ENCODE data around the gene DRC3. TPM values are rescaled to one million over a fixed set of nuclear protein-coding genes. Genes with fewer than 3 reads are reported as not detected.

DRC3 gene
- total RNA-seq, 6 experiments from 2014 or later, result 0.25 to 0.98 (median 0.72) TPM

- no peak for TF ChIP-seq POLR2A (IDR thresholded peaks at IDR 0.05)
- TF ChIP-seq CTCF (IDR thresholded peaks at IDR 0.05), result no peak
- WGBS (ENCODE audit: insufficient coverage, low coverage, low lambda C conversion rate, missing lambda C conversion rate), result 88% methylated on average over 6 of the region's 9 CpGs
- ATAC-seq, result no peak
- H3K27ac ChIP-seq, result no peak overlapping the region
- no peak overlapping the region for H3K4me3 ChIP-seq
- H3K27me3 ChIP-seq, result no peaks in the 10 kb centered on the region
- no peak for DNase-seq
- H3K36me3 ChIP-seq, result no peaks in the 10 kb centered on the region
- H3K4me1 ChIP-seq, result no peaks in the 10 kb centered on the region
- no peaks in the 10 kb centered on the region for H3K9me3 ChIP-seq
- intact Hi-C loops (cut with DNase I), result no loop called here
Observed at GRCh38 chr17:17999364-18000029, 26.8 kb downstream of the DRC3 start.

- no peak for DNase-seq
- H3K4me3 ChIP-seq, result no peak overlapping the region
- H3K4me1 ChIP-seq, result no peaks in the 10 kb centered on the region
- no peaks in the 10 kb centered on the region for H3K27me3 ChIP-seq
- WGBS (ENCODE audit: insufficient coverage, low coverage, low lambda C conversion rate, missing lambda C conversion rate), result 100% methylated on average over 1 of the region's 8 CpGs
- H3K27ac ChIP-seq, result no peak overlapping the region
- H3K36me3 ChIP-seq, result no peaks in the 10 kb centered on the region
- H3K9me3 ChIP-seq, result no peaks in the 10 kb centered on the region
- TF ChIP-seq POLR2A (IDR thresholded peaks at IDR 0.05), result no peak
- no peak for TF ChIP-seq CTCF (IDR thresholded peaks at IDR 0.05)
- intact Hi-C loops (cut with DNase I), result no loop called here
- ATAC-seq, result no peak
Observed at GRCh38 chr17:18000030-18000408, 27.4 kb downstream of the DRC3 start.

GRCh38 chr17:18002171-18002570 is 29.5 kb downstream of the DRC3 start:
- H3K27ac ChIP-seq, result no peak overlapping the region
- DNase-seq, result no peak
- no peaks in the 10 kb centered on the region for H3K9me3 ChIP-seq
- intact Hi-C loops (cut with DNase I), result no loop called here
- H3K4me3 ChIP-seq, result no peak overlapping the region
- 100% methylated on average over 2 of the region's 2 CpGs for WGBS (ENCODE audit: insufficient coverage, low coverage, low lambda C conversion rate, missing lambda C conversion rate)
- H3K36me3 ChIP-seq, result no peaks in the 10 kb centered on the region
- no peak for TF ChIP-seq POLR2A (IDR thresholded peaks at IDR 0.05)
- TF ChIP-seq CTCF (IDR thresholded peaks at IDR 0.05), result no peak
- H3K4me1 ChIP-seq, result no peaks in the 10 kb centered on the region
- ATAC-seq, result no peak
- H3K27me3 ChIP-seq, result no peaks in the 10 kb centered on the region

- Histone ChIP-seq H3K4me1 (no peaks in the 10 kb centered on the region), H3K27me3 (no peaks in the 10 kb centered on the region), H3K36me3 (no peaks in the 10 kb centered on the region), H3K4me3 (no peak overlapping the region), H3K9me3 (no peaks in the 10 kb centered on the region), H3K27ac (no peak overlapping the region)
- DNase-seq (no peak), ATAC-seq (no peak)
- 85% methylated on average over 5 of the region's 9 CpGs for WGBS (ENCODE audit: insufficient coverage, low coverage, low lambda C conversion rate, missing lambda C conversion rate)
- intact Hi-C loops (cut with DNase I), result no loop called here
- no peak for TF ChIP-seq CTCF (IDR thresholded peaks at IDR 0.05)
- no peak for TF ChIP-seq POLR2A (IDR thresholded peaks at IDR 0.05)
Observed at GRCh38 chr17:18004345-18004744, 31.7 kb downstream of the DRC3 start.
